Nephron progenitor cell (in vitro differentiated cells): ENCODE measurements around the gene USP7.

Experiments
- DNase-seq: peaks from one replicate; pipeline ENCODE4 v3.0.0; 2021
- H3K27ac Mint-ChIP-seq: 2 replicates; pipeline ENCODE4 v1.8.0; 2021; ENCODE audit warnings: mild to moderate bottlenecking, moderate library complexity, mixed read lengths
- H3K27me3 Mint-ChIP-seq: 2 replicates; pipeline ENCODE4 v1.8.0; 2021; ENCODE audit warnings: mild to moderate bottlenecking, low read depth, mixed read lengths; ENCODE audit not compliant: poor library complexity
- H3K36me3 Mint-ChIP-seq: 2 replicates; pipeline ENCODE4 v1.8.0; 2021; ENCODE audit warnings: low read depth, mixed read lengths
- H3K4me1 Mint-ChIP-seq: 2 replicates; pipeline ENCODE4 v1.8.0; 2021; ENCODE audit warnings: mixed read lengths
- H3K4me3 Mint-ChIP-seq: 2 replicates; pipeline ENCODE4 v1.8.0; 2021; ENCODE audit warnings: mild to moderate bottlenecking, moderate library complexity, mixed read lengths
- H3K9me3 Mint-ChIP-seq: 2 replicates; pipeline ENCODE4 v1.8.0; 2021; ENCODE audit warnings: mild to moderate bottlenecking, moderate library complexity, mixed read lengths
- CTCF ChIP-seq: fragments of 200-600 bp; sonication (generic); IDR thresholded peaks from 2 replicates; pipeline ENCODE4 v1.5.0; 2021; ENCODE audit warnings: antibody characterized with exemption

Gene USP7

GRCh38 chr16:8963821-8964441, at the start of gene USP7:
Gene USP7 (minus strand): TSS chr16:8963906. CDS start chr16:8963285, 621 bp downstream.
- H3K36me3 Mint-ChIP-seq, result no peaks in the 10 kb centered on the region
- peaks cover 23% of the 10 kb centered on the region for H3K27me3 Mint-ChIP-seq
- no peak for TF ChIP-seq CTCF
- no peak within 1 kb of the TSS for H3K27ac Mint-ChIP-seq
- peak within 1 kb of the TSS; percentile 97 for H3K4me3 Mint-ChIP-seq
- peak; percentile 92 for DNase-seq
- no peaks in the 10 kb centered on the region for H3K9me3 Mint-ChIP-seq
- H3K4me1 Mint-ChIP-seq, result peaks cover 58% of the 10 kb centered on the region

- DNase-seq, result no peak
- Mint-ChIP-seq H3K9me3 (peaks cover 13% of the 10 kb centered on the region), H3K4me1 (peaks cover 6% of the 10 kb centered on the region), H3K27me3 (peaks cover 8% of the 10 kb centered on the region), H3K27ac (no peak overlapping the region), H3K36me3 (no peaks in the 10 kb centered on the region), H3K4me3 (no peak overlapping the region)
- TF ChIP-seq CTCF, result no peak
Measured at GRCh38 chr16:9013508-9013864, 49.8 kb upstream of the USP7 start.

- Mint-ChIP-seq H3K4me3 (no peak overlapping the region), H3K9me3 (peaks cover 13% of the 10 kb centered on the region), H3K27me3 (peaks cover 8% of the 10 kb centered on the region), H3K4me1 (peaks cover 9% of the 10 kb centered on the region), H3K27ac (no peak overlapping the region), H3K36me3 (no peaks in the 10 kb centered on the region)
- DNase-seq, result peak; percentile 60
- no peak for TF ChIP-seq CTCF
Measured at GRCh38 chr16:9012848-9013507, 49.3 kb upstream of the USP7 start.

- no peak overlapping the region for H3K4me3 Mint-ChIP-seq
- no peak for TF ChIP-seq CTCF
- peaks cover 13% of the 10 kb centered on the region for H3K9me3 Mint-ChIP-seq
- no peaks in the 10 kb centered on the region for H3K36me3 Mint-ChIP-seq
- no peak for DNase-seq
- H3K27ac Mint-ChIP-seq, result no peak overlapping the region
- peaks cover 13% of the 10 kb centered on the region for H3K4me1 Mint-ChIP-seq
- H3K27me3 Mint-ChIP-seq, result peaks cover 8% of the 10 kb centered on the region
Measured at GRCh38 chr16:9012330-9012729, 48.6 kb upstream of the USP7 start.

GRCh38 chr16:9008601-9009260, 45.0 kb upstream of the USP7 start:
- peak; percentile 87 for TF ChIP-seq CTCF
- peak; percentile 85 for DNase-seq
- H3K4me3 Mint-ChIP-seq, result no peak overlapping the region
- H3K27me3 Mint-ChIP-seq, result peaks cover 14% of the 10 kb centered on the region
- no peak overlapping the region for H3K27ac Mint-ChIP-seq
- H3K36me3 Mint-ChIP-seq, result no peaks in the 10 kb centered on the region
- peaks cover 25% of the 10 kb centered on the region for H3K4me1 Mint-ChIP-seq
- H3K9me3 Mint-ChIP-seq, result peaks cover 5% of the 10 kb centered on the region
